C4-2B (cell line): Measurements from ENCODE around the gene PTCH2.

Source experiments
- CTCF ChIP-seq: fragments of 450-650 bp; conservative IDR thresholded peaks from 2 replicates; pipeline ENCODE4 v1.5.1; 2017; ENCODE audit warnings: mild to moderate bottlenecking
- ZFX ChIP-seq: fragments of 450-650 bp; IDR thresholded peaks from 2 replicates; pipeline ENCODE4 v1.6.1; 2017

GRCh38 chr1:44775930-44776729 lies 66.9 kb downstream of the PTCH2 start:
- TF ChIP-seq CTCF: no peak
- TF ChIP-seq ZFX: peak; percentile 48; the same call in 1 of the 2 replicates
